IMR-90 (cell line): ENCODE results near the gene CRYM. TPM values are rescaled to one million over a fixed set of nuclear protein-coding genes. Genes with fewer than 3 reads are reported as not detected.

Experiments used
- ATAC-seq: fragments of 200-7000 bp; cut with Tn5 transposase; 2 replicates; pipeline ENCODE4 v1.9.1; 2020; ENCODE audit warnings: low read depth, mild to moderate bottlenecking, moderate library complexity
- BruUV-seq: library from RNA; stranded (reverse); fragments of 400-500 nt; replicated peaks from 2 replicates; lab custom pipeline; 2021; lab: Mats Ljungman, UMichigan
- CTCF ChIA-PET: fragments of 300-600 bp; formaldehyde crosslinking; extraction: SDS; loops from one replicate; lab custom pipeline; 2021; ENCODE audit warnings: antibody characterized with exemption; lab: Yijun Ruan, JAX
- POLR2A ChIA-PET: fragments of 300-600 bp; sonication (Branson Sonifier 250); formaldehyde crosslinking; loops from one replicate; lab custom pipeline; 2022; ENCODE audit warnings: antibody characterized with exemption; ENCODE audit not compliant: unreplicated experiment; lab: Charles Lee
- DNase-seq: peaks from one replicate; pipeline ENCODE4 v3.0.0; 2013
- H2AFZ ChIP-seq: replicated peaks from 2 replicates; pipeline ENCODE3; 2013; ENCODE audit warnings: low read length, mild to moderate bottlenecking; ENCODE audit not compliant: poor library complexity
- H2AK5ac ChIP-seq: 2 replicates; pipeline ENCODE4 v1.6.1; 2013; ENCODE audit warnings: low read depth, low read length, inconsistent platforms
- H2AK9ac ChIP-seq: replicated peaks from 2 replicates; pipeline ENCODE3; 2013; ENCODE audit warnings: mild to moderate bottlenecking, low read depth, low read length, moderate library complexity; ENCODE audit not compliant: poor library complexity
- H2BK120ac ChIP-seq: 2 replicates; pipeline ENCODE4 v1.6.1; 2013; ENCODE audit warnings: low read depth, low read length, inconsistent platforms
- H2BK15ac ChIP-seq: 3 replicates; pipeline ENCODE4 v1.6.1; 2013; ENCODE audit warnings: low read depth, low read length, inconsistent platforms
- H2BK20ac ChIP-seq: 2 replicates; pipeline ENCODE4 v1.6.1; 2013; ENCODE audit warnings: low read depth, mild to moderate bottlenecking, inconsistent platforms, low read length, moderate library complexity
- H2BK5ac ChIP-seq: 2 replicates; pipeline ENCODE4 v1.6.1; 2013; ENCODE audit warnings: mild to moderate bottlenecking, low read depth, low read length, inconsistent platforms; ENCODE audit not compliant: poor library complexity, severe bottlenecking
- H3K14ac ChIP-seq: replicated peaks from 2 replicates; pipeline ENCODE4 v1.6.1; 2013; ENCODE audit warnings: low read depth, low read length, inconsistent platforms
- H3K18ac ChIP-seq: 2 replicates; pipeline ENCODE4 v1.6.1; 2013; ENCODE audit warnings: low read depth, low read length, control low read depth
- H3K23ac ChIP-seq: 2 replicates; pipeline ENCODE4 v1.6.1; 2013; ENCODE audit warnings: low read depth, low read length, inconsistent platforms
- H3K27ac ChIP-seq: 2 replicates; pipeline ENCODE4 v1.5.1; 2013; ENCODE audit warnings: mild to moderate bottlenecking, control low read depth, low read length; ENCODE audit not compliant: insufficient read depth
- H3K27me3 ChIP-seq: 2 replicates; pipeline ENCODE4 v1.6.1; 2013; ENCODE audit warnings: low read length; ENCODE audit not compliant: control insufficient read depth, insufficient read depth
- H3K36me3 ChIP-seq: 2 replicates; pipeline ENCODE4 v1.6.1; 2013; ENCODE audit warnings: low read length, mixed read lengths; ENCODE audit not compliant: control insufficient read depth, insufficient read depth
- H3K4ac ChIP-seq: 2 replicates; pipeline ENCODE4 v1.6.1; 2013; ENCODE audit warnings: low read depth, low read length, inconsistent platforms
- H3K4me1 ChIP-seq: 2 replicates; pipeline ENCODE4 v1.6.1; 2013; ENCODE audit warnings: low read length, mixed read lengths; ENCODE audit not compliant: control insufficient read depth, insufficient read depth
- H3K4me2 ChIP-seq: 2 replicates; pipeline ENCODE4 v1.6.1; 2013; ENCODE audit warnings: low read depth, mild to moderate bottlenecking, control low read depth, low read length, moderate library complexity
- H3K4me3 ChIP-seq: 2 replicates; pipeline ENCODE4 v1.5.1; 2013; ENCODE audit warnings: low read depth, mild to moderate bottlenecking, control low read depth, low read length, moderate library complexity; ENCODE audit not compliant: insufficient read depth
- H3K56ac ChIP-seq: 2 replicates; pipeline ENCODE4 v1.6.1; 2013; ENCODE audit warnings: low read length, inconsistent platforms; ENCODE audit not compliant: insufficient read depth; ENCODE audit errors: extremely low read depth
- H3K79me1 ChIP-seq, 2 experiments: 2 replicates each; pipeline ENCODE4 v1.6.1; 2013; ENCODE audit warnings: low read length in 2 of 2, inconsistent platforms in 1 of 2, low read depth in 1 of 2
- H3K9ac ChIP-seq: 2 replicates; pipeline ENCODE4 v1.6.1; 2013; ENCODE audit warnings: low read depth, low read length, control low read depth
- H3K9me1 ChIP-seq: 2 replicates; pipeline ENCODE4 v1.6.1; 2013; ENCODE audit warnings: low read length, inconsistent platforms; ENCODE audit not compliant: insufficient read depth
- H3K9me3 ChIP-seq: 2 replicates; pipeline ENCODE4 v1.6.1; 2013; ENCODE audit warnings: low read length; ENCODE audit not compliant: control insufficient read depth, insufficient read depth
- H4K20me1 ChIP-seq: 2 replicates; pipeline ENCODE4 v1.6.1; 2013; ENCODE audit warnings: low read length, inconsistent platforms; ENCODE audit not compliant: insufficient read depth
- H4K5ac ChIP-seq: 2 replicates; pipeline ENCODE4 v1.6.1; 2013; ENCODE audit warnings: mild to moderate bottlenecking, low read depth, low read length, control low read depth
- H4K8ac ChIP-seq, 2 experiments: 2 replicates each; pipeline ENCODE4 v1.6.1; 2013; ENCODE audit warnings: low read depth in 2 of 2, low read length in 2 of 2, control low read depth in 1 of 2, inconsistent platforms in 1 of 2
- H4K91ac ChIP-seq: 2 replicates; pipeline ENCODE4 v1.6.1; 2013; ENCODE audit warnings: low read depth, low read length, inconsistent platforms; ENCODE audit not compliant: insufficient read depth
- CHD1 ChIP-seq: IDR thresholded peaks from 2 replicates; pipeline ENCODE4 v1.6.1; 2012; ENCODE audit warnings: low read depth, low read length, improper control_type of control experiment
- FOS ChIP-seq: fragments of 150-350 bp; IDR thresholded peaks from 2 replicates; pipeline ENCODE4 v1.6.1; 2016; ENCODE audit warnings: low read depth, low read length
- NFE2L2 ChIP-seq: fragments of 150-350 bp; IDR thresholded peaks from 2 replicates; pipeline ENCODE4 v1.6.1; 2016; ENCODE audit warnings: low read depth, mild to moderate bottlenecking, low read length
- WGBS, 2 experiments: methylation state at CpG; one replicate each; pipeline versions ENCODE4 v1.1.5 to v1.1.7; 2013; ENCODE audit warnings: missing lambda C conversion rate in 2 of 2; ENCODE audit not compliant: insufficient read length in 1 of 2; ENCODE audit errors: extremely low coverage in 2 of 2; 5-methylcytosine and 5-hydroxymethylcytosine counted together
- dilution Hi-C: fragments of 300-500 bp; cut with HindIII; formaldehyde crosslinking; loops from one replicate; pipeline ENCODE4 v1.14.3; 2018; ENCODE audit warnings: low sequenced_read_pairs; ENCODE audit not compliant: unreplicated experiment
- in situ Hi-C: fragments of 300-500 bp; cut with MboI; formaldehyde crosslinking; loops from 3 replicates; pipeline ENCODE4 v1.14.3; 2019; ENCODE audit warnings: low sequenced_read_pairs, inconsistent platforms, mixed read lengths
- intact Hi-C: fragments of 100-400 bp; cut with micrococcal nuclease; formaldehyde crosslinking; loops from 2 replicates; pipeline ENCODE4 v1.10.0; 2022
- polyA plus RNA-seq, 3 experiments: library from polyadenylated mRNA; depleted of rRNA; stranded (reverse); fragments of >200 nt; gene quantifications; 2 replicates each; pipeline ENCODE4 v1.2.3, GENCODE V29; 2012; ENCODE audit warnings: low replicate concordance in 1 of 3
- total RNA-seq: library from RNA; depleted of rRNA; stranded (reverse); fragments of >200 nt; gene quantifications from 2 replicates; pipeline ENCODE4 v1.2.3, GENCODE V29; 2012

CRYM gene
- total and polyA plus RNA-seq, 2 of the 4 experiments (the other 2 are of a cell fraction), result not detected

DNA sequence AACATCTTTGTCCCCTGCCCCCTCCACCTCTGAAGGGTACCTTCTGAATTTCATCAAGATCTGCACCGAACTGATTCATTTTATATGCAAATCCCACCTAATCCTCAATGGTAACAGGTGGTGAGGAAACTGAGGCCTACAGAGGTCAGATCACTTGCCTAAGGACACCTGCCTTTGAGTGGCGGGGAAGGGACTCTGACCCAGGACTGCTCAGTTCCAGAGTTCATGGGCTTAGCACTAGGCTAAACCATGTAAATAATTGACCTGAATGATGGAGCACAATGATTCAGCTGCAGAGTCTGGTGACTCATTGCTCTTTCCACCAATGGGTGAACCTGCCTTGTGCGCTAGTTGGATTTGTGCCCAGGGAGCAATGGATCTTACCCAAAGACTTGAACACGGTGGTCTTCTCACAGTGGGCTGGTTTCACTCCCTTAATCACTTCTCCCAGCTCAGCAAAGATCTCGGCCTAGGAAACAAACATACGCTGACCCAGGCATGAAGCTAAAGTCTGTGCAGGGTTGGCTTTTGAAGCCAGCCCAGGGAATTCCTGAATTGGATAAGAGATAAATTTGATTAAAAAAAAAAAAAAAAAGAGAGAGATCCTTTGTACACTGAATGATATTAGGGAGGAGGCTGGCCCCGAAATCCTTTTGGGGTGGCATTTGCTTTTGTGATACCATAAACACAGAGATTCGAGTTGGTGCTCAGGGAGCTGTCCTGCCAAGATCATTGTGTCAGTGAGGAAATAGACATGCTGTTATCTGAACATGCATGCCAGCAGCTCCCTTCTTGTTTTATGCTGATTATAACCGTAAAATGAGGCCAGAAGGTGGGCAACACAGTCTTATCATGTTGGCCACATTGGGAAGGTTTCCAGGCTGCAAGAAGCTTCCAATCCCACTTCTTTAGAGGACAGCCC lies 17.0 kb downstream of the CRYM start:
- H2BK120ac ChIP-seq, result no peak overlapping the region
- no peak overlapping the region for H2AK9ac ChIP-seq
- intact Hi-C loops (no loop called here), in situ Hi-C loops (no loop called here), dilution Hi-C loops (no loop called here)
- no peak overlapping the region for H2BK5ac ChIP-seq
- peak; percentile 94 for DNase-seq
- H2BK20ac ChIP-seq, result no peak overlapping the region
- H3K79me1 ChIP-seq, result no peaks in the 10 kb centered on the region
- TF ChIP-seq FOS, result peak; percentile 82
- TF ChIP-seq CHD1, result no peak
- TF ChIP-seq NFE2L2, result peak; percentile 44; the same call in 1 of the 2 replicates
- POLR2A ChIA-PET, result no interaction called here
- no peak overlapping the region for H3K56ac ChIP-seq
- no peak overlapping the region for H4K5ac ChIP-seq
- H3K23ac ChIP-seq, result no peak overlapping the region
- H4K8ac ChIP-seq, result no peak overlapping the region
- H2AK5ac ChIP-seq, result no peak overlapping the region
- H3K4me2 ChIP-seq, result peak overlapping the region; percentile 8; the same call in 1 of the 2 replicates
- H3K9ac ChIP-seq, result no peak overlapping the region
- H2AFZ ChIP-seq, result peak overlapping the region; percentile 2
- H3K27ac ChIP-seq, result no peak overlapping the region
- no peaks in the 10 kb centered on the region; the same call in 1 of the 2 replicates for H3K4me1 ChIP-seq
- no TSS peak for BruUV-seq
- no peaks in the 10 kb centered on the region; the same call in 1 of the 2 replicates for H3K9me3 ChIP-seq
- H3K9me1 ChIP-seq, result 0 out of 2 replicates have a peak, but pooled peaks cover 3% of the 10 kb centered on the region
- H3K27me3 ChIP-seq, result peaks cover 8% of the 10 kb centered on the region
- H3K18ac ChIP-seq, result no peak overlapping the region
- ATAC-seq, result peak; percentile 97
- WGBS, 2 experiments, result 63% methylated on average over 2 of the region's 9 CpGs; no CpG with 5 or more reads in 1 of the 2 experiments
- no peak overlapping the region for H2BK15ac ChIP-seq
- CTCF ChIA-PET, result no interaction called here
- no peak overlapping the region for H3K14ac ChIP-seq
- H4K20me1 ChIP-seq, result no peaks in the 10 kb centered on the region
- H3K4me3 ChIP-seq, result no peak overlapping the region
- no peak overlapping the region for H3K4ac ChIP-seq
- H4K91ac ChIP-seq, result no peak overlapping the region
- no peaks in the 10 kb centered on the region for H3K36me3 ChIP-seq
